ENCODE results near the gene AFMID.

The AFMID gene

GRCh38 chr17:78224231-78225087 is 37.3 kb downstream of the AFMID start:
- peak; percentile 32 to 74 for DNase-seq

- peak in 1 of 2 donors; percentile 53 for DNase-seq
These were observed 38.1 kb downstream of the AFMID start for GRCh38 chr17:78225088-78225865.

- no peak for DNase-seq
These were observed 39.0 kb downstream of the AFMID start for GRCh38 chr17:78226055-78226758.

- no peak for DNase-seq
These were observed 39.7 kb downstream of the AFMID start for GRCh38 chr17:78226759-78227454.

GRCh38 chr17:78227455-78227916 is 40.3 kb downstream of the AFMID start:
- no peak for DNase-seq

GRCh38 chr17:78228176-78228575 is 41.0 kb downstream of the AFMID start:
- no peak for DNase-seq

- no peak for DNase-seq
These were observed 43.2 kb downstream of the AFMID start for GRCh38 chr17:78230252-78230962.

- DNase-seq = peak in 1 of 2 donors; percentile 46
These were observed 44.1 kb downstream of the AFMID start, which contains the start of gene TMEM235 for GRCh38 chr17:78230996-78231935. Gene TMEM235 (plus strand): TSS chr17:78231631. CDS start chr17:78232024, 393 bp downstream.

- no peak for DNase-seq
These were observed 45.1 kb downstream of the AFMID start for GRCh38 chr17:78231991-78232858.

- DNase-seq = no peak
These were observed 45.7 kb downstream of the AFMID start for GRCh38 chr17:78232859-78233173.

- no peak for DNase-seq
These were observed 46.5 kb downstream of the AFMID start for GRCh38 chr17:78233678-78234077.

- no peak for DNase-seq
These were observed 47.2 kb downstream of the AFMID start for GRCh38 chr17:78234261-78234865.

GRCh38 chr17:78235022-78235421 is 47.9 kb downstream of the AFMID start:
- peak; percentile 68 to 74 for DNase-seq

GRCh38 chr17:78235885-78236284 is 48.7 kb downstream of the AFMID start:
- DNase-seq = no peak

GRCh38 chr17:78236362-78237127 is 49.4 kb downstream of the AFMID start:
- DNase-seq = no peak

GRCh38 chr17:78237401-78238012 is 50.3 kb downstream of the AFMID start:
- DNase-seq = peak; percentile 78 to 89

GRCh38 chr17:78238823-78239488 is 51.8 kb downstream of the AFMID start:
- no peak for DNase-seq
